Measurements from ENCODE around the gene PHACTR2.
"Not testable (repeated sequence)": the region's sequence is repeated elsewhere in the genome, so short reads cannot be mapped to it uniquely, and the experiment has no call there.

Gene PHACTR2

DNA sequence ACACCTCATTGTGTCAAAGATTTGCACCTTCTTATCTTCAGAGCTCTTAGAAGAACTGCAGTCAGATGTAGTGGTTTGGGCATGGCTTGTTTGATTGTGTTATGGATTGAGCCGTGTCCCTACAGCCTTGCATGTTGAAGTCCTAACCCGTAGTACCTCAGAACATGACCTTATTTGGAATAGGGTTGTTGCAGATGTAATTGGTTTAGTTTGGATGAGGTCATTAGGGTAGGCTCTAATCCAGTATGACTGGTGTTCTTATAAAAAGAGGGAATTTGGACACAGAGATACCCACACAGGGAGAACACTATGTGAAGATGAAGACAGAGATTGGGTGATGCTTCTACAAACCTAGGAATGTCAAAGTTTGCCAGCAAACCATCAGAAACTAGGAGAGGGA, 35.4 kb upstream of the PHACTR2 start:
- TF ChIP-seq, protein P1, sequence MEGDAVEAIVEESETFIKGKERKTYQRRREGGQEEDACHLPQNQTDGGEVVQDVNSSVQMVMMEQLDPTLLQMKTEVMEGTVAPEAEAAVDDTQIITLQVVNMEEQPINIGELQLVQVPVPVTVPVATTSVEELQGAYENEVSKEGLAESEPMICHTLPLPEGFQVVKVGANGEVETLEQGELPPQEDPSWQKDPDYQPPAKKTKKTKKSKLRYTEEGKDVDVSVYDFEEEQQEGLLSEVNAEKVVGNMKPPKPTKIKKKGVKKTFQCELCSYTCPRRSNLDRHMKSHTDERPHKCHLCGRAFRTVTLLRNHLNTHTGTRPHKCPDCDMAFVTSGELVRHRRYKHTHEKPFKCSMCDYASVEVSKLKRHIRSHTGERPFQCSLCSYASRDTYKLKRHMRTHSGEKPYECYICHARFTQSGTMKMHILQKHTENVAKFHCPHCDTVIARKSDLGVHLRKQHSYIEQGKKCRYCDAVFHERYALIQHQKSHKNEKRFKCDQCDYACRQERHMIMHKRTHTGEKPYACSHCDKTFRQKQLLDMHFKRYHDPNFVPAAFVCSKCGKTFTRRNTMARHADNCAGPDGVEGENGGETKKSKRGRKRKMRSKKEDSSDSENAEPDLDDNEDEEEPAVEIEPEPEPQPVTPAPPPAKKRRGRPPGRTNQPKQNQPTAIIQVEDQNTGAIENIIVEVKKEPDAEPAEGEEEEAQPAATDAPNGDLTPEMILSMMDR (IDR thresholded peaks at IDR 0.05; ENCODE audit: control insufficient read depth, insufficient read depth, low read depth, low read length, missing control alignments), result no peak
- no peak for DNase-seq (ENCODE audit: low read depth)
- H3K4me3 ChIP-seq (ENCODE audit: control insufficient read depth, low read depth, low read length), result no peak overlapping the region

DNA sequence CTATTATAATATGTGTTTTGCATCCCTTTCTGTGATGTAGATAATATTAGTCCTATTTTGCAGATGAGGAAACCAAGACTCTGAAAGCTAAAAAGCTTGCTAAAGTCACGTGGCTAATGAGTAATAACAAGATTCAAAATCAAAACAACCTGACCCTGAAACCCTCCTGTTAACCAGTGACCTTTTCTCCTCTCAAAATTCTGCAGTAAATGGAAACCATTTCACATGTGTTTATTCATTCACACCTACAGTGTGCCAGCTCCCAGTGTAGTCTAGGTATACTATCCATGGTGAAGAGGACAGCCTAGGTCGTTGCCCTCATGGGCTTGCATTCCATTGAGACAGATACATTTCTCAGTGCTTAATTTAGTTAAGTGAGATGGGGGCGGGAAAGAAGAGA, 30.6 kb upstream of the PHACTR2 start:
- no peak for DNase-seq (ENCODE audit: low read depth)
- TF ChIP-seq, protein P1 (IDR thresholded peaks at IDR 0.05; ENCODE audit: control insufficient read depth, insufficient read depth, low read depth, low read length, missing control alignments), result no peak
- H3K4me3 ChIP-seq (ENCODE audit: control insufficient read depth, low read depth, low read length), result no peak overlapping the region

DNA sequence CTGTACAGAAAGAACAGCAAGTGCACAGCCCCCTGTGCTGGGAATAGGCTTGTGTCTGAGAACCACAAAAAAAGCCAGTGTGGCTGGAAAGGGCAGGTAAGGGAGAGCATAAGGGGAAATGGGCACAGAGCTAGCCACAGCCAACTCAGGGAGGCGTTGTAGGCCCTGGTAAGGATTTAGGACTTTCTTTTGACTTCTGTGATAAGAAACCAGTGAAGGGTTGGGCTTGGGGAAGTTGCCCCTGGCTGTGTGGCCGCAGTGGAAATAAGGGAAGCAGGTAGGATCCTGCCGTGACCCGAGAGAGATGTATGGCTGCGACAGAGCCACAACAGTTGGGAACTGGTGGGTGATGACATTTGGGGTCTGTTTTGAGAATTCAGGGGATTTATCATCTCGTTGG, 30.0 kb upstream of the PHACTR2 start:
- no peak for DNase-seq (ENCODE audit: low read depth)
- no peak overlapping the region for H3K4me3 ChIP-seq (ENCODE audit: control insufficient read depth, low read depth, low read length)
- TF ChIP-seq, protein P1 (IDR thresholded peaks at IDR 0.05; ENCODE audit: control insufficient read depth, insufficient read depth, low read depth, low read length, missing control alignments), result no peak

DNA sequence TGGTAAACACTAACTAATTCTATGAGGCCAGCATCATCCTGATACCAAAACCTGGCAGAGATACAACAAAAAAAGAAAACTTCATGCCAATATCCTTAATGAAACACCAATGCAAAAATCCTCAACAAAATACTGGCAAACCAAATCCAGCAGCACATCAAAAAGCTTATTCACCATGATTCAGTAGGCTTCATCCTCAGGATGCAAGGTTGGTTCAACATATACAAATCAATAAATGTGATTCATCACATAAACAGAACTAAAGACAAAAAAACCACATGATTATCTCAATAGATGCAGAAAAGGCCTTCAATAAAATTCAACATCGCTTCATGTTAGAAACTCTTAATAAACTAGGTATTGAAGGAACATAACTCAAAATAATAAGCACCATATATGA, 28.4 kb upstream of the PHACTR2 start:
- not testable (repeated sequence) for DNase-seq (ENCODE audit: low read depth); H3K4me3 ChIP-seq (ENCODE audit: control insufficient read depth, low read depth, low read length)

DNA sequence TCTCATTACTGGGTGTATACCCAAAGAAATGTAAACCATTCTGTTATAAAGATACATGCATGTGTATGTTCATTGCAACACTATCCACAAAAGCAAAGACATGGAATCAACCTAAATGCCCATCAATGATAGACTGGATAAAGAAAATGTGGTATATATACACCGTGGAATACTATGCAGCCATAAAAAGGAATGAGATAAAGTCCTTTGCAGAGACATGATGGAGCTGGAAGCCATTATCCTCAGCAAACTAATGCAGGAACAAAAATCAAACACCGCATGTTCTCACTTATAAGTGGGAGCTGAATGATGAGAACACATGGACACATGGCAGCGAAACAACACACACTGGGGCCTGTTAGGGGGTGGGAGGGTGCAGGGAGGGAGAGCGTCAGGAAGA, 26.4 kb upstream of the PHACTR2 start:
- H3K4me3 ChIP-seq (ENCODE audit: control insufficient read depth, low read depth, low read length); DNase-seq (ENCODE audit: low read depth): not testable (repeated sequence)

DNA sequence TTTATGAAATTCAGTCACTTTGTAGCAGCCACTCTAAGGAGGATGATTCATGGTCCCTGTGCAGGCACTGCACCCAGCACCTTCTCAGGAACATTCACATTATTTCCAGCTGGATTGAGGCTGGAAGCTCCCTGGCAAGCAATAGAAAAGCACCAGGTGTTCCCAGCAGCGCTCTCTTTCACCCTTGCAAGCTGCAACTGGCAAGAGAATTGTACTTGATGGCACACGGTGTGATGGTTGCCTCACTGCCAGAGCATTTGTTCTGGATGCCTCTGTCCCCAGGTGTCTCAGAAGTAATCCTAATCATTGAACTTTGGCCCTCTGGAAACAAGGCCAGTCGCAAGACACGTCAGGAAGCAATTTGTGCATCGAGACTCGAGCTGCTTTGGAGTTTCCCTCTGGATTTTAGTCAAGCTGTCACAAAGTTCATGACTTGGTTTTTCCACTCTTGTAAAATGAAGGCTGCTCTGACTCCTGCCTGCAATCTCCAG, 24.9 kb upstream of the PHACTR2 start:
- TF ChIP-seq, protein P1 (IDR thresholded peaks at IDR 0.05; ENCODE audit: control insufficient read depth, insufficient read depth, low read depth, low read length, missing control alignments), result no peak
- no peak overlapping the region for H3K4me3 ChIP-seq (ENCODE audit: control insufficient read depth, low read depth, low read length)
- DNase-seq (ENCODE audit: low read depth), result no peak

DNA sequence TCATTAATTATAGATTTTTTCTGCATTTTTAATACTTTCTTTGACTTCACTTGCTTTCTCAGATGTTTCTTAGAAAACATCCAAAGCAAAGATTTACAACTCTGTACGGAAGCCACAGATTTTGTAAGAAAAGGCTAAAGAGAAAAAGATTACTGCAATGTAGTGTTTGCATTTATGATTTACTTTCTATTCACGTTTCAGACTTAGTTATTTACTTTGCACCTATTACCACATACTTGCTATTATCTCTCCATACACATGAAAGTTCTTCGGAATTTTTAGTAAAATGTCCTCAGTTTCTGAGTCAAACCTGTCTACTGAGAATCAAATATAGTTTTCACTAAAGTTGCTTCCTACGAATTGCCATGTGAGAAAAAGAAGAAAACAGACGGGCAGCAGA, 22.2 kb upstream of the PHACTR2 start:
- TF ChIP-seq, protein P1 (IDR thresholded peaks at IDR 0.05; ENCODE audit: control insufficient read depth, insufficient read depth, low read depth, low read length, missing control alignments), result no peak
- H3K4me3 ChIP-seq (ENCODE audit: control insufficient read depth, low read depth, low read length), result no peak overlapping the region
- no peak for DNase-seq (ENCODE audit: low read depth)

DNA sequence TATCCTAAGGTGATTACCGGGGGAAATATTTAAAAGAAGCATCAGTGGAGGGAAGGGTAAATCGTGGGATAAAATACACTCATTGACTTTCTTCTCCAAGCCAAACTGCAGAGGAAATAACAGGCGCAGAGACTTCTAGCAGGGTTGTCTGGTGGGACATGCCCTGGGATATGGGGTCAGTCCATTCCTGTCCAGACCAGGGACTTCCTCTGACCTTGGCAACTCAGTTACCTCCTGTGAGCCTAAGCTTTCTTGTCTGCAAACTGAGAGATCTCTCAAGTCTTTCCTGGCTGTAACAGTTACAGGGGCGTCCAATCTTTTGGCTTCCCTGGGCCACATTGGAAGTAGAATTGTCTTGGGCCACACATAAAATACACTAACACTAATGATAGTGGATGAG, 21.7 kb upstream of the PHACTR2 start:
- TF ChIP-seq, protein P1 (IDR thresholded peaks at IDR 0.05; ENCODE audit: control insufficient read depth, insufficient read depth, low read depth, low read length, missing control alignments), result no peak
- DNase-seq (ENCODE audit: low read depth), result no peak

More for the DNA sequence above, 21.7 kb upstream of the PHACTR2 start:
- no peak overlapping the region for H3K4me3 ChIP-seq (ENCODE audit: control insufficient read depth, low read depth, low read length)
